ENCODE measurements around the gene POLN. TPM values are rescaled to one million over a fixed set of nuclear protein-coding genes. Genes with fewer than 3 reads are reported as not detected.

POLN gene
- total RNA-seq, 1 experiment from 2014 or later, result 3.5 TPM

DNA sequence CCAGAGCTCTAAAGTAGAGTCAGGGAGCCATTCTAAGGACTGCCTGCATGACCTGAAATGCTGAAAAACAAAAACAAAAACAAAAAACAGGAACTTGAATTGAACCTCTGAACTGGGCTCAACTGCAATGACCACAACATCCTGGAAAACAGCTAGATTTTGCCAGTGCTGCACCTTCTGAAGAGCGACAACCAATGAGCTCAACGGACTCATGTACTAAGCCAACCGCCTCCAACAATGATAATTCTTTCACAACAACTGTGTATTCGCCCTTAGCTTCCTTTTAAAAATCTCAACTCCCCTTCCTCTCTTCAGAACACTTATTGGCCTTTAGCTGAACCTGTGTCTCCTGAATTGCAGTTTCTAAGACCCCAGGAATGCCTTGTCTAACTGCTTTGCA is 69.8 kb downstream of the POLN start:
- no peaks in the 10 kb centered on the region for H3K4me1 Mint-ChIP-seq

DNA sequence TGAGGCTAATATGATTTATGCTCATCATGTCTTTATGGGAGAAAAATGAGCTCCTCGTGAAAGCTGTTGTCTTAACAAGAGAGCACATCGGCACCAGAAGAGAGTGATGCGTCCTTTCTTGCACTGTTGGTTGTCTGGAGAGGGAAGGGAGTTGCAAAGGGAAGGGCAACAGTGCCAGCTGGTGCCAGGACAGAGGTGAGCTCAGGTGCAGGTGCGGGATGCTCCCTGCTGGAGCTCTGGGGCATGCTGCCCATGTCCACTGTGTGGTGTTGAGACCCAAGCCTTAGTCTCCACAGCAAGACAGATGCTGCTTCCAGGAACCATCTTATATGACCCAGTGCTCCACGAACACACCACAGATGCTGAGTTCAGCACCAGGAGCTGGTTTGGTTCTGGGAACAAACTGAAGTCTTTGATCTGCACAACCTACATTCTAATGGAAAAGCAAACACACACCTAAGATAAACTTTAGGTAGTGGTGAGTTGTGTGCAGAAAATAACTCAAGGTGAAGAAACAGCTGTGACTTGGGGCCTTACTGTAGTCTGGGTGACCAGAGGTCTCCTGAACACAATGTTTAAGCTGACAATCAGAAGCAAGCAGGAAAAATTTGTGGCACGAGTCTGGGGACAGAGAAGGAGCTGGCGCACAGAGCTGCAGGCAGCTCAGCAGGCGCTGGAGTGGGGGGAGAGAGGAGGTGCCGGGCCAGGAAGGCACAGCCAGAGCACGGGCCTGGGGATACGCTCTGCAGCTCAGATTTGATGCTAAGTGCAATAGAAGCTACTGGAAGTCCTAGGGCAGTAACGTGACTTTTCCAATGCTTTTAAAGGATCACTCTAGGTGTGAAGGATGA is 73.2 kb downstream of the POLN start:
- H3K27ac Mint-ChIP-seq, result no peak overlapping the region
- peaks cover 4% of the 10 kb centered on the region for H3K9me3 Mint-ChIP-seq
- H3K4me1 Mint-ChIP-seq, result no peaks in the 10 kb centered on the region
- TF ChIP-seq ZNF263 (CRISPR knock-in tag; IDR thresholded peaks at IDR 0.05; ENCODE audit: low read depth) (no peak), ATF6 (CRISPR knock-in tag; IDR thresholded peaks at IDR 0.05) (no peak), E2F4 (CRISPR knock-in tag; IDR thresholded peaks at IDR 0.05; ENCODE audit: borderline replicate concordance, low read depth) (no peak)
- TF ChIP-seq, protein P1, sequence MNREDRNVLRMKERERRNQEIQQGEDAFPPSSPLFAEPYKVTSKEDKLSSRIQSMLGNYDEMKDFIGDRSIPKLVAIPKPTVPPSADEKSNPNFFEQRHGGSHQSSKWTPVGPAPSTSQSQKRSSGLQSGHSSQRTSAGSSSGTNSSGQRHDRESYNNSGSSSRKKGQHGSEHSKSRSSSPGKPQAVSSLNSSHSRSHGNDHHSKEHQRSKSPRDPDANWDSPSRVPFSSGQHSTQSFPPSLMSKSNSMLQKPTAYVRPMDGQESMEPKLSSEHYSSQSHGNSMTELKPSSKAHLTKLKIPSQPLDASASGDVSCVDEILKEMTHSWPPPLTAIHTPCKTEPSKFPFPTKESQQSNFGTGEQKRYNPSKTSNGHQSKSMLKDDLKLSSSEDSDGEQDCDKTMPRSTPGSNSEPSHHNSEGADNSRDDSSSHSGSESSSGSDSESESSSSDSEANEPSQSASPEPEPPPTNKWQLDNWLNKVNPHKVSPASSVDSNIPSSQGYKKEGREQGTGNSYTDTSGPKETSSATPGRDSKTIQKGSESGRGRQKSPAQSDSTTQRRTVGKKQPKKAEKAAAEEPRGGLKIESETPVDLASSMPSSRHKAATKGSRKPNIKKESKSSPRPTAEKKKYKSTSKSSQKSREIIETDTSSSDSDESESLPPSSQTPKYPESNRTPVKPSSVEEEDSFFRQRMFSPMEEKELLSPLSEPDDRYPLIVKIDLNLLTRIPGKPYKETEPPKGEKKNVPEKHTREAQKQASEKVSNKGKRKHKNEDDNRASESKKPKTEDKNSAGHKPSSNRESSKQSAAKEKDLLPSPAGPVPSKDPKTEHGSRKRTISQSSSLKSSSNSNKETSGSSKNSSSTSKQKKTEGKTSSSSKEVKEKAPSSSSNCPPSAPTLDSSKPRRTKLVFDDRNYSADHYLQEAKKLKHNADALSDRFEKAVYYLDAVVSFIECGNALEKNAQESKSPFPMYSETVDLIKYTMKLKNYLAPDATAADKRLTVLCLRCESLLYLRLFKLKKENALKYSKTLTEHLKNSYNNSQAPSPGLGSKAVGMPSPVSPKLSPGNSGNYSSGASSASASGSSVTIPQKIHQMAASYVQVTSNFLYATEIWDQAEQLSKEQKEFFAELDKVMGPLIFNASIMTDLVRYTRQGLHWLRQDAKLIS (CRISPR knock-in tag; IDR thresholded peaks at IDR 0.05; ENCODE audit: borderline replicate concordance), result no peak
- TF ChIP-seq, protein P2, sequence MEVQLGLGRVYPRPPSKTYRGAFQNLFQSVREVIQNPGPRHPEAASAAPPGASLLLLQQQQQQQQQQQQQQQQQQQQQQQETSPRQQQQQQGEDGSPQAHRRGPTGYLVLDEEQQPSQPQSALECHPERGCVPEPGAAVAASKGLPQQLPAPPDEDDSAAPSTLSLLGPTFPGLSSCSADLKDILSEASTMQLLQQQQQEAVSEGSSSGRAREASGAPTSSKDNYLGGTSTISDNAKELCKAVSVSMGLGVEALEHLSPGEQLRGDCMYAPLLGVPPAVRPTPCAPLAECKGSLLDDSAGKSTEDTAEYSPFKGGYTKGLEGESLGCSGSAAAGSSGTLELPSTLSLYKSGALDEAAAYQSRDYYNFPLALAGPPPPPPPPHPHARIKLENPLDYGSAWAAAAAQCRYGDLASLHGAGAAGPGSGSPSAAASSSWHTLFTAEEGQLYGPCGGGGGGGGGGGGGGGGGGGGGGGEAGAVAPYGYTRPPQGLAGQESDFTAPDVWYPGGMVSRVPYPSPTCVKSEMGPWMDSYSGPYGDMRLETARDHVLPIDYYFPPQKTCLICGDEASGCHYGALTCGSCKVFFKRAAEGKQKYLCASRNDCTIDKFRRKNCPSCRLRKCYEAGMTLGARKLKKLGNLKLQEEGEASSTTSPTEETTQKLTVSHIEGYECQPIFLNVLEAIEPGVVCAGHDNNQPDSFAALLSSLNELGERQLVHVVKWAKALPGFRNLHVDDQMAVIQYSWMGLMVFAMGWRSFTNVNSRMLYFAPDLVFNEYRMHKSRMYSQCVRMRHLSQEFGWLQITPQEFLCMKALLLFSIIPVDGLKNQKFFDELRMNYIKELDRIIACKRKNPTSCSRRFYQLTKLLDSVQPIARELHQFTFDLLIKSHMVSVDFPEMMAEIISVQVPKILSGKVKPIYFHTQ (CRISPR knock-in tag; IDR thresholded peaks at IDR 0.05), result no peak
- TF ChIP-seq, protein P3, sequence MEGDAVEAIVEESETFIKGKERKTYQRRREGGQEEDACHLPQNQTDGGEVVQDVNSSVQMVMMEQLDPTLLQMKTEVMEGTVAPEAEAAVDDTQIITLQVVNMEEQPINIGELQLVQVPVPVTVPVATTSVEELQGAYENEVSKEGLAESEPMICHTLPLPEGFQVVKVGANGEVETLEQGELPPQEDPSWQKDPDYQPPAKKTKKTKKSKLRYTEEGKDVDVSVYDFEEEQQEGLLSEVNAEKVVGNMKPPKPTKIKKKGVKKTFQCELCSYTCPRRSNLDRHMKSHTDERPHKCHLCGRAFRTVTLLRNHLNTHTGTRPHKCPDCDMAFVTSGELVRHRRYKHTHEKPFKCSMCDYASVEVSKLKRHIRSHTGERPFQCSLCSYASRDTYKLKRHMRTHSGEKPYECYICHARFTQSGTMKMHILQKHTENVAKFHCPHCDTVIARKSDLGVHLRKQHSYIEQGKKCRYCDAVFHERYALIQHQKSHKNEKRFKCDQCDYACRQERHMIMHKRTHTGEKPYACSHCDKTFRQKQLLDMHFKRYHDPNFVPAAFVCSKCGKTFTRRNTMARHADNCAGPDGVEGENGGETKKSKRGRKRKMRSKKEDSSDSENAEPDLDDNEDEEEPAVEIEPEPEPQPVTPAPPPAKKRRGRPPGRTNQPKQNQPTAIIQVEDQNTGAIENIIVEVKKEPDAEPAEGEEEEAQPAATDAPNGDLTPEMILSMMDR (IDR thresholded peaks at IDR 0.05), result no peak
- no peaks in the 10 kb centered on the region for H3K36me3 Mint-ChIP-seq
- H3K4me3 Mint-ChIP-seq, result no peak overlapping the region
- POLR2A ChIA-PET, result no interaction called here
- ATAC-seq (no peak), DNase-seq (ENCODE audit: low spot score) (no peak)
- CTCF ChIA-PET, result no interaction called here
- no peaks in the 10 kb centered on the region for H3K27me3 Mint-ChIP-seq (ENCODE audit: low read depth)

More for the DNA sequence above, 69.8 kb downstream of the POLN start:
- POLR2A ChIA-PET, result no interaction called here
- Mint-ChIP-seq H3K4me3 (no peak overlapping the region), H3K27me3 (ENCODE audit: low read depth) (no peaks in the 10 kb centered on the region), H3K36me3 (no peaks in the 10 kb centered on the region), H3K27ac (no peak overlapping the region), H3K9me3 (no peaks in the 10 kb centered on the region)
- CTCF ChIA-PET, result interaction anchor here (0.5 kb wide), 1 partner anchor 364 kb away, joined by 3 read pairs; the partner anchor contains the start of gene FAM193A
- TF ChIP-seq, protein P4, sequence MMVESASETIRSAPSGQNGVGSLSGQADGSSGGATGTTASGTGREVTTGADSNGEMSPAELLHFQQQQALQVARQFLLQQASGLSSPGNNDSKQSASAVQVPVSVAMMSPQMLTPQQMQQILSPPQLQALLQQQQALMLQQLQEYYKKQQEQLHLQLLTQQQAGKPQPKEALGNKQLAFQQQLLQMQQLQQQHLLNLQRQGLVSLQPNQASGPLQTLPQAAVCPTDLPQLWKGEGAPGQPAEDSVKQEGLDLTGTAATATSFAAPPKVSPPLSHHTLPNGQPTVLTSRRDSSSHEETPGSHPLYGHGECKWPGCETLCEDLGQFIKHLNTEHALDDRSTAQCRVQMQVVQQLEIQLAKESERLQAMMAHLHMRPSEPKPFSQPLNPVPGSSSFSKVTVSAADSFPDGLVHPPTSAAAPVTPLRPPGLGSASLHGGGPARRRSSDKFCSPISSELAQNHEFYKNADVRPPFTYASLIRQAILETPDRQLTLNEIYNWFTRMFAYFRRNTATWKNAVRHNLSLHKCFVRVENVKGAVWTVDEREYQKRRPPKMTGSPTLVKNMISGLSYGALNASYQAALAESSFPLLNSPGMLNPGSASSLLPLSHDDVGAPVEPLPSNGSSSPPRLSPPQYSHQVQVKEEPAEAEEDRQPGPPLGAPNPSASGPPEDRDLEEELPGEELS (CRISPR knock-in tag; IDR thresholded peaks at IDR 0.05), result no peak
- ATAC-seq (no peak), DNase-seq (ENCODE audit: low spot score) (no peak)

Data from WTC11 (cell line).